Effector CD4-positive, alpha-beta T cell (primary cell): ENCODE data around the gene COL5A1. TPM values are rescaled to one million over a fixed set of nuclear protein-coding genes. Genes with fewer than 3 reads are reported as not detected.

Experiments
- DNase-seq: peaks from one replicate; pipeline ENCODE4 v3.0.0-alpha.2; 2020
- total RNA-seq: gene quantifications from one replicate; lab custom pipeline; 2026; lab: John Stamatoyannopoulos, UW

Gene COL5A1
- not detected for total RNA-seq

DNA sequence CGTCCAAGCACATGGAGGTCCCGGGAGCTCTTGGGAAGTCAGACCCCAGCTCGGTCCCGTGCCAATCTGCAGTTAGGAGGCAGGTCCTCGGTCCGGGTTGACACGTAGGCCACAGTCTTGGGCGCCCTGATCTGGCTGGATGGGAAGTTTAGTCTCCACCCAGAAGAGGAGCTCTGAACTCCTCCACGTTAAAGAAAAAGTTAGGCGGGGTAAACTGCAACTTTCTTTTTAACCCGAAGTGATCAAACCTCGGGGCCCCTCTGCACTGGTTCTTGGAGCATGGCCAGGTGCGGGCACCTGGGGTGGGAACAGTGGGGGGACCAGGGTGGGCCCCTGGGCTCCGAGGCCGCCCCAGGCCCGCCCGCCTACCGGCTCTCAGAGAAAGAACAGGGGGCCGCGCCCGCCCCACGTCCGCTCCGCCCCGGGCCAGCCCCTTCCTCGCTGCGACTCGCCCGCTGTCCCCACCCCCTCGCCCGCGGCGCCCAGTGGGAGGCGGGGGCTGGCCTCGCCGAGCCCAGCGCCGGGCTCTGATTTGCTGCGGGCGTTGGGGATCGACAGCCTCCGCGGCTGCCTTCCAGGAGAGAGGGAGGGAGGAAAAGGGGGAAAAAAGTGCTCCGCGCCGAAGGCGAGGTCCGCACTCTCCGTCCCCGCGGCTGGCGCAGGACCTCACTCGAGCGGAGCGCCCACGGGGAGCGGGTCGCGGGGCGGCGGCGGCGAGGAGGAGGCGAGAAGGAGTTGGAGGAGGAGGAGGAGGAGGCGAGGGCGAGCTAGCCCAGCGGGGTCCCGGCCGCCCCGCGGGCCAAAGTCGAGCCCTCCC is at the start of gene COL5A1:
Gene COL5A1, plus strand, starts transcription at position 631 of the 817 bp plus-strand sequence. CDS start 385 bp downstream, outside the sequence.
- peak; percentile 14 for DNase-seq

DNA sequence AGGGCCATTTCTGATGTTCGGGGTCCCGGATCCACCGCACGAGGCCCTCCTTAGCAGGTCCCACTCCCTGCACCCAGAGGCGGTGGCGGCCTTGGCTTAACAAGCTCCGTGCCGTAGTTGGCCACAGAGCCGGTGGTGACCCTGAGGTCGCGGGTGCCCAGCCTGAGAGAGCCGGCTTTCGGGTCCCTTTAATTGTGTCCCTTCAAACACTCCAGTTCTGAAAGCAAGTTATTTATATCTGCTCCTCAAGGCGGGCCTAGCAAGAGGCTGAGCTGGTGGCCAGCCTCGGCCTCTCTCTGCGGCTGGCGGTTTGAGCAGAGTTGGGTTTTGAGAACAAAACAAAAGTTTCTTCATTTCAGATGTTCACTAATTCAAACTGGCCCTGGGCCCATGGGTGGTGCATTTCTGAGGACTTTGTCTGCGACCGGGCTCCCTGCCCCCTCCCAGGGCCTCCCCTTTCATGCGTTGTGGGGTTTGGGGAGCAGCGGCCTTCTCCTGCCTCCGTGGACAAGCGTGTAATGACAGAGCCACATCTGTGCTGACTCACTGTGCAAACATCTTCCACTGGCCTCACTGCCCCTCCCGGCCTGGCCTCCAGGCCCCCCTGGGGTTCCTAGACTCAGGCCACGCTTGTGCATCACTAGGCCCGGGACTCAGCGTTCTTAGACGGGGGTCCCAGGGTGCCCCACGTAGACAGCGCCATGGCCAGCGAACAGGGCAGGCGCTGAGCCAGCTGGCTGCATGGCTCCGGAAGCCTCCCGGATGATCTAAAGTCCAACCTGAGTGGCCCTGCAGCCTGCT is 49.4 kb upstream of the COL5A1 start:
- no peak for DNase-seq

DNA sequence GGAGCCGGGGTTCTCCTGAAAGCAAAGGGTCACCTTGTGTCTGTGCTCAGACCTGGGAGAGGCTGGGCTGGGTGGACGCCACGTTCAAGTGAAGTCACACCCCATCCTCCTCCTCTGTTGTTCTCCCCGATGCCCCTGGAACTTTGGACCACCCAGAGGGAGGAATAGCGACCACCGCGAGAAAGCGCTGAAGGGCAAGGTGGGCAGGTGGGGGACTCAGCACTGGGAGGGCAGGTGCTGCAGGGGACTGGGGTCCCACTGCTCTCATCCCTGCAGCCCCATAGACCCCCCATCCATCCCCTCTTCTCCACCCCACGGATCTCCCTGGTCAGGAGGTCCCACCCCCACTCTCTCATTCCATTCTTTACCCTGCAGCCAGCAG is 48.8 kb upstream of the COL5A1 start:
- no peak for DNase-seq

DNA sequence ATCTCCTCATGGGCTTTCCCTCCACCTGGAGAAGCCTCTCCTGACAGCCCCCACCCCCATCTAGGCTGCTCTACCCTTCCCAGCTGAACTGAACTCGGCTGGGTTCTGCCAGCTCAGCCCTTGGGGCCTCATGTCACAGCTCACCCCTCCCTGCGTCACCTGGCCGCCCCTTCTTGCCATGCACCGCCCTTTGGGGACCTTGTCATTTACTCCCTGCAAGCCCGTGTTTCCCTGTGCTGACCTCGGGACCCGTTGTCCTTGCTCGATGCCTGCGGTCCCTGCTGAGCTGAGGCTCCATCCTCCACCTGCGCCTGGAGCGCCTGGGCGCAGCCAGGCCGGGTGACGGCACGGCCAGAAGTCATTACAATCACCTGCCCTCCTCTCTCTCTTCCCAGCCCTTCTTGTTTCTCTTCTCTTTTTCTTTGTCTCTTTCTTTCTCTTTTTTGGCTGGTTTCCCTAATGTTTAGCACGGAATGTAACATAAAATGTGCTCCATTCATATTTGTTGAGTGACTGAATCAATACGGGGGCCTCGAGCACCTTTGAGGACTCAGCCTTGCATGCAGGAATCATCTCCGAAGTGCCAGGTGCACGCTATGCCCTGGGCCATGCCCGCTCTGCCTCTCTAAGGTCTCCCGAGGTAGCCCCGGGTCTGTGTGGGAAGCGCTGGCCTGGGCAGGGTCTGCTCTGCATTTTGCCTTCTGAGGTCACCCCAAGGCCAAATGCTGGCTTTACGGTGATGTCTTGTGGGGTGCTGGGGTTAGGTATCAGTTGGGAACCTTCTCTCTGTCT is 48.1 kb upstream of the COL5A1 start:
- DNase-seq = no peak

DNA sequence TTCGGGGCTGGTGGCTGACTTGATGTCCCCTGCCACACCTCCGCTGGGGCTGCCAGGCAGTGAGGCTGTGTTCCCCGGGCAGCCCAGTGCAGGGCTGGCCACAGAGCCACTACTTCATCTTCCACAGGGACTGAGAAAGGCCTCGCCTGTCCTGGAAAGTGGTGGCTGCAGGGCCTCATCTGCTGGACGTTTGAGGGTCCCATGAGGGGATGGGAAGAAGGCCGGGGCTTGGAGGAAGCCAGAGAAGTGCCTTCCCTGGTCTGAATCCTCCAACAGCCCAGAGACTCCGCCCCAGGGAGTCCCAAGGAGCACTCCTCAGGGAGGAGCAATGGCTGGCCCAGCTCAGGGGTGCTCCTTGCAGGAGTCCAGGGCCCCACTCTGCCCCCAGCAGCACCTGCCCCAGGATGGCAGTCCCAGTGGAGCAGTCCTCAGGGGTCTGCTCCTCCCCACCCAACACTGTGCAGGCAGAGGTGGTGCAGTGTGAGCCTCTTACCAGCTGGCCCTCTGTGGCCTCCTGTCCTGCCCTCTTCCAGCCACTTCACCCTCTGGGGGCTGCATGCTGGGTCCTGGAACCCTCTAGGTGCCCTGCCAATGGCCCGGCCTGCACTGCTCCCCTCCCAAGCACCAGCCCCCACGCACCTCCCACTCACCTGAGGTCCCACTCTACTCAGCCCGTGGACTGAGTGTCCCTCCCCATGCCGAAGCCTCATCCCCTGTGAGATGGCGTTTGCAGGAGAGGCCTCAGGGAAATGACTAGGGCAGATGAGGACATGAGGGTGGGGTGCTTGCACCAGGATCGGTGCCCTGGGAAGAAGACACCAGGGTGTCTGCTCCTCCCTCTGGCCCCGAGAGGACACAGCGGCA is 47.3 kb upstream of the COL5A1 start:
- no peak for DNase-seq

DNA sequence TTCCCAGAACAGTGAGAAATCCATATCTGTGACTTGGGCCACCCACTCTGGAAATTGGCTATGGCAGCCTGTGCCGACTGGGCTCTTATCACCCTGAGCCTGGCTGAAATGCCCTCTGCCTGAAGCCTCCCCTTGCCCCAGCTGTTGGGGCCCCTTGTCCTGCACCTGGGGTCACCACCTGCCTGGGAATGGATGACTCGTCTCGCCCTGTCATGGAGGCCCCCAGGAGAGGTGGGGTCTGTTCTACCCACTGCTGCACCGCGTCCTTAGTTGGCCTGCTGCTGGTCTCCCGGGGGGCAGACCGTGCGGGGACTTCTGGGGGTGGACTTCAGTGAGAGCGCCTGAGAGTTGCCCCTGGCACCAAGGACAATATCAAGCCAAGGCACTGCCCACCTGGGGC is 46.6 kb upstream of the COL5A1 start:
- DNase-seq = no peak

DNA sequence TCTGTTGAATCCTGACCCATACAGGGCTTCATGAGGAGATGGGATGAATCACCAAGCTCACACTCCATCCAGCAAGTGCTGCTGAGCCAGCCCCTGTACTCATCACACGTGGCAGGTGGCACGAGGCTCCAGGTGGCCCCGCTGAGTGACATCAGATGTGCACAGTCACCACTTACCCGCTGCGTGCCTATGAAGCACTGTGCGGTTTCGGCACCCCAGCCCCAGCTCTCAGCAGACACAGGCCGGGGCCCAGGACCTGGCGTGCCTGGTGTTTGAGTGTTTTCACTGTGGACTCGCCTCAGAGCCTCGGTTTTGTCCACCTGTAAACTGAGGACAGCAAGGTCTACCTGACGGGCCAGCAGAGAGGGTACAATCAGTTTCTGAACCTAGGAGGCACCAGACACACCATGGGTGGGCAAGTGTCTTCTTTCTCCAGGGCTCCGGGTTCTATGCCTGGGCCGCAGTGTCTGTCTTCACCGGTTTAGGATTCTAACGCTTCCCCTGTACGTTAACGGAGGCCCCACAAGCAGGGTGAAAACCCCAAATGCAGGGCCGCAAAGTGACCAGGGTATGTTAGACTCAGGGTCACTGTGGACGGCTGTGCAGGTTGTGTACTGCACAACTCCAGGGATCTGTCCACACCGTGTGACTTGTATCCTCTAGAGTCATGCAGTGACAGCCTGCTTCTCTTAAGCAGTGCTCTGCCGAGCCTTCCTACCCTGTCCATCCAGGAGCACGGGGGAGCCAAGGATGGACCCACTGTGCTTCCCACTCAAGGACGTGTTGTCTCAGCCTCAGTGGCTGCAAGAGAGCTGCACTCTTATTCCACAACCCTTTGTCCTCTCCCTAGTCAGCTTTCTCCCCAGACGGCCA is 44.3 kb upstream of the COL5A1 start:
- DNase-seq = no peak

DNA sequence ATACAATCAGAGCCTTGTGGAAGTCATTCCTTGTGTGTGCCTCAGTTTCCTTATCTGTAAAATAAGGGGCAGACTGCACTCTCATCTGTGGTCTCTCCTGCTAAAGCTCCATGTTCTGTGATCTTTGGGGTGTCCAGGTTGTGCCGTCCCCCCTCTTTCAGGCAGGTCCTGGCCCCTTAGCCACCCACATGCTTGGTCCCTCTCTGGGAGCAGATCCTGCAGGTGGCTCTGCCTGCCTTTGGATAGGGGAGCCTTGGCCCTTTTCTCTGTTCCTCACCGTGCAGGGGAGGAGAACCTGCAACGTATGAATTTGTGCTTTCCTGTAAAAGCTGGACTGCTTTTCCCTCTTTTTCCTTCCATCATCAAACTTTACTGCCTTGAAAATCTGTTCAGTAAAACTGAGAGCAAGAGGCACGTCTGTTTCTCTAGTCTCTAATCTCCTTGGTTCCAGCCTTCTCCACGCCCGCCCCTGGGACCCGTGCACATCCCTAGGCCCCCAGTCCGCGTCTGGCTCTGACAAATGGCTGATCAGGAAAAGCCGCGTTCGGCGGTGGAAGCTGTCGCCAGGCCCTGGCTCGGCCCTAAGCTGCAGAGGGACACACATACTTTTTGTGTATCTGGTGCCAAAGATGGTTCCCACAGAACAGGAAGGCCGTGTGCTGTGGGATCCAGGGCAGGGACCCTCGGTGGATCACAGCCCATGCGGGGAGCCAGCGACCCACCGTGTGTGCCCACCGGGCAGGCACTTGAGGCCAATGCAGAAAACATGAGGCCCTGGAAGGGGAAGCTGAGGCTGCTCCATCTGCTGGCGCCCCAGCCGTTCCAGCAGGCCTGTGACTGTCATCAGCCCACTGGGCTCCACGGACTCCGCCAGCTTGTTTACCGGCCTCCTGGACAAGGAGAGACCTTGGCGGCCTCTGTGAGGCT is 43.4 kb upstream of the COL5A1 start:
- no peak for DNase-seq

DNA sequence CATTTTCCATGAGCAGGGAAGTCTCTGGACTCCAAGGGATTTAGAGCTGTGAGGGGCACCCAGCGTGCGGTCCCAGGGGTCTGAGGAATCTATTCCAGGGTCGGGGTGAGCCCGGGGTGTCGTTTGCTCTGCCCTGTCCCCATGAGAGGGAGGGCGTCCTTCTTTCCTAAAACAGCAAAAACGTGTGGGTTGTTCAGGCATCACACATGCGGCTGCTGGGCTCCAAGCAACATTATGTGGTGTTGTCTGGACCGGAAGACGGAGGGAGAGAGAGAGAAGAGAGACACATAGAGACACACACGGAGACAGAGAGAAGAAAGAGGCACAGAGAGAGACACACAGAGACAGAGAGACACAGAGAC is 42.7 kb upstream of the COL5A1 start:
- no peak for DNase-seq

DNA sequence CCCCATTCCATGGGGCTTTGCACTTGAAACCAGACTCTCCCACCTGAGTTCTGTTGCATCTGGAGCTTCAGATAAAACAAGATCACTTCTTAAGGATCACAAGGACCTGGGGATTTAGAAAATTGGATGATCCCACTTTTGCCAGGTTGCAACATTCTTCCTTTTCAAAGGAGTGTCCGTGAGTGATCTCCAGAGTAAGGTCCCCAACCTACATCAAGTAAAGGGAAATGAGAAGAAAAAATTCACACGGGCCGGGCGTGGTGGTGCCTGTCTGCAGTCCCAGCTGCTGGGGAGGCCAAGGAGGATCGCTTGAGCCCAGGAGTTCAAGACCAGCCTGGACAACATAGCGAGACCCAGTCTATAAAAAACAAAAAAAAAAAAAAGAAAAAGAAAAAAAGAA is 41.2 kb upstream of the COL5A1 start:
- no peak for DNase-seq

DNA sequence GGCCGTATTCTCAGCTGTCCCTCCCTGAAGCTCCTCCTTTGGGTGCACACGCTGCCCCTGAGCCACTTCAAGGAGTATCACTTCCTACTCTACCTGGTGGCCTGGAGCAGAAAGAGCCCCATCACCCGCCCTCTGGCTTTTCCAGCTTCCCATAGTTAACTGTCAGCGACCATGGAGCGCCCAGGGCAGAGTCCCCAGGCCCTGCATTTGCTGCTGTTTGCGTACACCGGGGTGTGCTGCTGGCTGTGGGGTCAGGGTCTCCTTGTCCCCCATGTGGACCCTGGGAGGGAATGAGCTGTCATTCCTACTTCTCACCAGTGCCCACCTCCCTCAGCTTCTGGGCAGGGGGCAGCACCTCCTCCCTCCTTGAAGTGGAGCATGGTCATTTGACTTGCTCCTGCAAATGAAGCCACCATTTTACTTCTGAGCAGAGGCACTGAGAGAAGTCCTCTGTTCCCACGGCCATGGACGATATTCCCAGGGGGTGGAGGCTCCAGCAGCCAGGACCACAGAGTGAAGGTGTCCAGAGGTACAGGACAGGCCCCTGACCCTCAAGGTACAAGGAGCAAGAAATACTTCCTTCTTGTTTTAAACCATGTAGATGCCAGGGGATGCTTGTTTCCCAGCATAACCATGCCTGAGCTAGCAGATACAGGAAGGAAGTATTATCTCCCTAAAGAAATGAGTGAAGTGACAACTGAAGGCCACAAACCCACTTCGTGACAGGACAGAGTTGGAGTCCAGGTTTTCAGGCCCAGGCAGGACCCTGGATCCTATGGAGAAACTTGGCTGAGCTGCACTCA is 40.6 kb upstream of the COL5A1 start:
- no peak for DNase-seq

DNA sequence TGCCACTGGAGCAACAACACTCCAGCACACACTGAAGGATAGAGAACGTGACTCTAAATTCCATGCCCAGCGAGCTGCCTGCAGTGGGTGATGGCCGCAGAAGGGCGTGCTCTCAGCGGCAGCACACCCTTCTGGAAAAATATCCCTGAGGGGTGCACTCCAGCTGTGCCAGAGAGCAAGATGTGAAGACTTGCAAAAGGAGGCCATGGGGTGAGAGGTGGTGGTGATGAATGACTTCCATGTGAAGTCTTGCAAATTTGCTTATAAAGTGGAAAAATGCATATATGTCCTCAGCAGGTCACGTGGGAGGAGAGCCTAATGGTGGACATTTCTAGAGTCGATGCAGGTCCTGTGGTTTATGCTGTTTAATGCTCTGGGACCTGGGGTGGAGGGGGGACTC is 39.8 kb upstream of the COL5A1 start:
- DNase-seq = no peak

DNA sequence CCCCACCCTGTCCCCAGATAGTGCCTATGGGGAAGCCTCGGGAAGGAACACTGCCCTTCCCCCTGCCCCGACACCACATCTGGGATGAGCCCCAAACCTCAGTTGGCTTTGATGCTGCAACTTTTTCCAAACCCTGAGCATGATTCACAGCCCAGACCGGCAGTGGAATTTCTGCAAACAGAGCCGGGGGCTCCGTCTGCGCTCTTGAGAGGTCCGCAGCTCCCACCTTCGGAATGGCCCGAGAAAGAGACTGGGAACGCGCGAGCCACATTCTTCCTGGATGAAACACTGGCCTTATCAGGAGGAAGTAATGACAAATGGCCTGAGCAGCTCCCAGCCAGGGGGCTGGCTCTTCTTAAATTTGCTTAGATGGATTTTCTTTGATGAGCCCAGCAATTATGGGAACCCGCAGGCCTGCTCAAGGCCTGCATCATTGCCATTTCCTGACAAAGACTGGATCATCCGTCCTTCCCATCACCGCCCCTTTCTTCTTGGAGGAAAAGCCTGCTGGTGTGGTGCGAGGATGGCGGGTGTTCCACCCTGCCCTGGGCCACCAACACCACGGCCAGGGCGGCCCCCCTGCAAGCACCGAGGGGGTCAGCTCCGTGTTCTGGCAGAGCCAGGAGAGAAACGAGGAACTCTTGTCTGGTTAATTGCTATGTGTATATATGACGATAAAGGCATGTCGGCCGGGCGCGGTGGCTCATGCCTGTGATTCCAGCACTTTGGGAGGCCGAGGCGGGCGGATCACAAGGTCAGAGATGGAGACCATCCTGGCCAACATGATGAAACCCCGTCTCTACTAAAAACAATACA is 38.8 kb upstream of the COL5A1 start:
- DNase-seq = no peak

DNA sequence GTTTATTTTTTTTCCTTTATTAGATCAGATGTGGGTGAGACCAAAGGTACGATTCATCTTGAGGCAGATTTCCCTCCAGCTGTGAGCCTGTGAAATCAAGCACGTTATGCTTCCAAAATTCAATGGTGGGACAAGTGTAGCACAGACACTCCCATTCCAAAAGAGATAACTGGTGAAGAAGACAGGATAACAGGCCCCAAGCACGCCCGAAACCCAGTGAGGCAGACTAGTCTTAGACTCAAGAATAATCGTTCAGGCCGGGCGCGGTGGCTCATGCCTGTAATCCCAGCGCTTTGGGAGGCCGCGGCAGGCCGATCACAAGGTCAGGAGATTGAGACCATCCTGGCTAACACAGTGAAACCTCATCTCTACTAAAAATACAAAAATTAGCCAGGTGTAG is 36.8 kb upstream of the COL5A1 start:
- no peak for DNase-seq

DNA sequence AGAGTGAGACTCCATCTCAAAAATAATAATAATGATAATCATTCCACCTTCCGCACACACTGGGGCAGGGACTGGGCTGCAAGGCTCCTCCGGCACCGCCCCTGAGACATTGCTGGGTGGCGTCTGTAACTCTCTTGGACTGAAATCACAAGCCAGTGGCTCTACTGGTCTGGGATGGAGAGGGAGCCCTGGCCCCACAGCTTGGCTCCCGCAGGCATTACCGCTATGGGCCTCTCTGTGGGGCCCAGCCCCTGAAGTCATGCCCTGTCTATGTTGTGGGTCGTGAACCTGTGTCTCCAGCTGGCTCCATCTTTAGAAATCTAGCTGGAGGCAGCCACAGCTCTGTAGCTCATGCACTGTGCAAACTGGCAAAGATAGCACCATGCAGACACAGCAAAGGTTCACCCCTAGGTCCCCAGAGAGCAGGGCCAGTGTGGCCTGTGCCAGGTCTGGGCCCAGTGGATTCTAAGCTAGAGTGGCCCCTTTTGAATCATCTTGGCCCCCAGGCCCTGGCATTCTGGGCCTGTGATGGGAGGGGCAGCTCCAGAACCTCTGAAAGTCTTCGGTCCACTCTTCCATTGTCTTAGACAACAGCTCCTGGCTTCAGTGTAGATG is 36.1 kb upstream of the COL5A1 start:
- no peak for DNase-seq

DNA sequence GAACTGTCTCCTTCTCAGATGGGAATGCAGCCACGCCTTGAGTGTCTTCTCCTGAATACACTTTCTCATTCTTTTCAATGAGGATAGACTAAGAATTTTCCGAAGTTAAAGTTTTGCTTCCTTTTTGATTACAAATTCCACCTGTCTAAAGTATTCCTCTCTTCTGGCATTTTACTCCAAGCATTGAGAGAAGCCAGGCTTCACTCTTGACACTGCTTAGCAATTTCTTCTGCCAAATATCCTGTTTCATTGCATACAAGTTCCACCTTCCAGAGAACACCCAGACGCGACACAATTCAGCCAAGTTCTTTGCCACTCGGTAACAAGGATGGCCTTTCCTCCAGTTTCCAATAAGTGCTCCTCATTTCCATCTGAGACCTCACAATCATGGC is 35.6 kb upstream of the COL5A1 start:
- DNase-seq = no peak

DNA sequence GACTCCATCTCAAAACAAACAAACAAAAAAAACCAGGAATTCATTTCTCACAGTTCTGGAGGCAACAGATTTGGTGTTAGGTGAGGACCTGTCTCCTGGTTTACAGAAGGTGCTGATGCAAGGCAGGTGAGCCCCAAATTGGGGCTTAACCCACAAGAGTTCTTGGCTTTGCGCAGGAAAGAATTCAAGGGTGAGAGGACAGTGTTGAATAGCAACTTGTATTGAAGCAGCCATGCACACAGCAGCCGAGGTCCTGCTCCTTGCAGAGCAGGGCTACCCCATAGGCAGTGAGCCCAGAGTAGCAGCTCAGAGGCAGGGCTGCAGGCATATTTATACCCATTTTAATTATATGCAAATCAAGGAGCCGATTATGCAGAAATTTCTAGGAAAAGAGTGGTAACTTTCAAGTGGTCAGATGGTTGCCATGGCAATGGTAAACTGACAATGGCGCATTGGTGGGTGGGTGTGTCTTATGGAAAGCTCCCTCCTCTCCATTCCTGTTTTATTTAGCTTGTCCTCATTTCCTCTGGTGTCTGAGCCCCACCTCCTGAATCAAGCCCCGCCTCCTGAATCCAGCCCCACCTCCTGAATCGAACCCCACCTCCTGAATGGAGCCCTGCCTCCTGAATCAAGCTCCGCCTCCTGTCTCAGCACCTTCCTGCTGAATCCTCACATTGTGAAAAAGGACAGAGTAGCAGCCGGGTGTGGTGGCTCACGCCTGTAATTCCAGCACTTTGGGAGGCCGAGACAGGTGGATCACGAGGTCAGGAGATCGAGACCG is 34.5 kb upstream of the COL5A1 start:
- no peak for DNase-seq
